AG10803 (cell line): ENCODE data around the gene BMERB1.
"Not testable (repeated sequence)": the region's sequence is repeated elsewhere in the genome, so short reads cannot be mapped to it uniquely, and the experiment has no call there.

Source experiments
- DNase-seq: peaks from one replicate; pipeline ENCODE4 v3.0.0; 2010; ENCODE audit warnings: low read depth
- H3K4me3 ChIP-seq: 2 replicates; pipeline ENCODE4 v1.5.1; 2011; ENCODE audit warnings: mild to moderate bottlenecking, low read length, control low read depth
- TF ChIP-seq, protein P1 (sequence below): conservative IDR thresholded peaks from 2 replicates; pipeline ENCODE4 v1.5.1; 2011; ENCODE audit warnings: mild to moderate bottlenecking, low read length, control low read depth, inconsistent platforms

Gene BMERB1

GRCh38 chr16:15571557-15571956 lies 137.2 kb downstream of the BMERB1 start:
- no peak for DNase-seq
- H3K4me3 ChIP-seq, result no peak overlapping the region
- TF ChIP-seq, protein P1, sequence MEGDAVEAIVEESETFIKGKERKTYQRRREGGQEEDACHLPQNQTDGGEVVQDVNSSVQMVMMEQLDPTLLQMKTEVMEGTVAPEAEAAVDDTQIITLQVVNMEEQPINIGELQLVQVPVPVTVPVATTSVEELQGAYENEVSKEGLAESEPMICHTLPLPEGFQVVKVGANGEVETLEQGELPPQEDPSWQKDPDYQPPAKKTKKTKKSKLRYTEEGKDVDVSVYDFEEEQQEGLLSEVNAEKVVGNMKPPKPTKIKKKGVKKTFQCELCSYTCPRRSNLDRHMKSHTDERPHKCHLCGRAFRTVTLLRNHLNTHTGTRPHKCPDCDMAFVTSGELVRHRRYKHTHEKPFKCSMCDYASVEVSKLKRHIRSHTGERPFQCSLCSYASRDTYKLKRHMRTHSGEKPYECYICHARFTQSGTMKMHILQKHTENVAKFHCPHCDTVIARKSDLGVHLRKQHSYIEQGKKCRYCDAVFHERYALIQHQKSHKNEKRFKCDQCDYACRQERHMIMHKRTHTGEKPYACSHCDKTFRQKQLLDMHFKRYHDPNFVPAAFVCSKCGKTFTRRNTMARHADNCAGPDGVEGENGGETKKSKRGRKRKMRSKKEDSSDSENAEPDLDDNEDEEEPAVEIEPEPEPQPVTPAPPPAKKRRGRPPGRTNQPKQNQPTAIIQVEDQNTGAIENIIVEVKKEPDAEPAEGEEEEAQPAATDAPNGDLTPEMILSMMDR, result no peak

DNA sequence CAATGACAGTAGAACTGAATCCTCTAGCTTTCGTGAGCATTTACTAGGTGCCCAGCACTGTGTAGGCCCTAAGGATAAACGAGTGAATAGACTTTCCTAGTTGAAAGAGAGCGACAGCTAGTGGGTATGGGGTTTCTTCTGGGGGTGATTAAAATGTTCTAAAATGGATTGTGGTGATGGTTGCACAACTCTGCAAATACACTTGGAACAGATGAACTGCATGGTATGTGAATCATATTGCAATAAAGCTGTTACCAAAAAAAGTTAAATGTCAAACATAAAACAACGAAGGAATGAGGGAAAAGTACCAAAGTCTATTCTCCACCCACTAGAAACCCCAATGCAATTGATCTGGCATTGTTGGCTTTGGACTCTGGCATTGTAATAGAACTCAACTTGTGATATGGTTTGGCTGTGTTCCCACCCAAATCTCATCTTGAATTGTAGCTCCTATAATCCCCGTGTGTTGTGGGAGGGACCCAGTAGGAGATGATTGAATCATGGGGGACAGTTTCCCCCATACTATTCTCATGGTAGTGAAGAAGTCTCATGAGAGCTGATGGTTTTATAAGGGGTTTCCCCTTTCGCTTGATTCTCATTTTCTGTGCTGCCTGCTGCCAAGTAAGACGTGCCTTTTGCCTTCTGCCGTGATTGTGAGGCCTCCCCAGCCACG lies 138.1 kb downstream of the BMERB1 start:
- H3K4me3 ChIP-seq, result no peak overlapping the region
- peak; percentile 93 for DNase-seq
- TF ChIP-seq, protein P1, result peak; percentile 23; the same call in 1 of the 2 replicates

DNA sequence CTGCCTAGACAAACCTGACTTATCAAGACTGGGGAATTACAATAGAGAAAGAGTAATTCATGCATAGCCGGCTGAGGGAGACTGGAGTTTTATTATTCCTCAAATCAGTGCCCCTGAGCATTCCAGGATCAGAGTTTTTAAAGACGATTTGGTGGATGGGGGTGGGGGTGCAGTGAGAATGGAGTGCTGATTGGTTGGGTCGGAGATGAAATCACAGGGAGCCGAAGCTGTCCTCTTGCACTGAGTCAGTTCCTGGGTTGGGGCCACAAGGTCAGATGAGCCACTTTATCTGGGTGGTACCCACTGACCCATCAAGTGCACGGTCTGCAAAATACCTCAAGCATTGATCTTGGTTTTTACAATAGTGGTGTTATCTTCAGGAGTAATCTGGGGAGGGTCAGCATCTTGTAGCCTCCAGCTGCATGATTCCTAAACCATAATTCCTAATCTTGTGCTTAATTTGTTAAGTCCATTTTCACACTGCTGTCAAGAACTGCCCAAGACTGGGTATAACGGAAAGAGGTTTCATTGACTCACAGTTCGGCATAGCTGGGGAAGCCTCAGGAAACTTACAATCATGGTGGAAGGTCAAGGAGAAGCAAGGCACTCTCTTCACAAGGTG lies 139.0 kb downstream of the BMERB1 start:
- TF ChIP-seq, protein P1, result no peak
- no peak for DNase-seq
- H3K4me3 ChIP-seq, result no peak overlapping the region

GRCh38 chr16:15573896-15574613 lies 139.7 kb downstream of the BMERB1 start:
- H3K4me3 ChIP-seq, DNase-seq: not testable (repeated sequence)

DNA sequence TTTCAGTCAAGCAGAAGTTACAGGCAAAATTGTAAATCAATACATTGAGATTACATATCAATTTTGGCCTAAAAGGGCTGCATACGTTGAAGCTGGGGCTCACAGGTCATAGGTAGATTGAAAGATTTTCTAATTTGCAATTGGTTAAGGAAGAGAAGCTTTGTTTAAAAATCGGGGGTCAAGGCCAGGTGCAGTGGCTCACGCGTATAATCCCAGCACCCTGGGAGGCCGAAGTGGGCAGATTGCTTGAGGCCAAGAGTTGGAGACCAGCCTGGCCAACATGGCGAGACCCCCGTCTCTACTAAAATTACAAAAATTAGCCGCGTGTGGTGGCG lies 140.2 kb downstream of the BMERB1 start:
- H3K4me3 ChIP-seq, result no peak overlapping the region
- DNase-seq, result no peak
- TF ChIP-seq, protein P1, result no peak

DNA sequence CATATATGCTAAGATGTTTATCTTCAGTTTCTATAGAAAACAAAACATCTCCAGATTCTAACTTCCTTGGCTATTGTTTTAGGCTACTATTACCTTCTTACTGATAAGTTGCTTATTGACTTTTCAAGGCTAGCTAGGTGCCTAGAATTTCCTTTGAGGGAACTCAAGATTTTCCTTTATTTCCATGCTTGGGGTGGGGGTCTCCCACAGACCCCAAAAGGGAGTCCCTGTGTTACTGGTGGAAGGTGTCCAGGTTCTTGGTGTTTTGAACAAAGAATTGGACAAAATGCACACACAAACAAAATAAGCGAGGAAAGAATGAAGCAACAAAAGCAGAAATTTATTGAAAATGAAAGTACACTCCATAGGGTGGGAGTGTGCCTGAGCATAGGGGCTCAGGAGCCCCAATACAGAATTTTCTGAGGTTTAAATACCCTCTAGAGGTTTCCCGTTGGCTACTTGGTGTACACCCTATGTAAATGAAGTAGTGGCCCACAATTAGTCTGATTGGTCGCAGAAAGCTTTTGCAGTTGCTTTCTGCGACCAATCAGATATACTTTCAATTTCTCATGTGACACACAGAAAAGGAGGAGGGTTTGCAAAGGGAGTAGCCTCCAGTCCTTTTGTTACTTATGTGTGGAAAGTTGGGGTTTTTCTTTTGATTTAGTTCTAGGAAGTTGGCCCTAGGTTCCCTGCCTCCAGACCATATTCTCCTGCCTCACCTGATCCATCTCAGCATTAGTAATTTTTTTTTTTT lies 141.1 kb downstream of the BMERB1 start:
- no peak for DNase-seq
- TF ChIP-seq, protein P1, result no peak

More for the DNA sequence above, 141.1 kb downstream of the BMERB1 start:
- H3K4me3 ChIP-seq, result no peak overlapping the region
